SH-SY5Y (cell line): ENCODE results near the gene HIVEP3.

ENCODE experiments used
- GATA2 ChIP-seq: IDR thresholded peaks from 2 replicates; pipeline ENCODE4 v1.6.1; 2011; ENCODE audit warnings: mild to moderate bottlenecking, low read depth, low read length
- GATA3 ChIP-seq: IDR thresholded peaks from 2 replicates; pipeline ENCODE4 v1.6.1; 2011; ENCODE audit warnings: low read depth, mild to moderate bottlenecking, low read length, moderate library complexity

HIVEP3 gene

DNA sequence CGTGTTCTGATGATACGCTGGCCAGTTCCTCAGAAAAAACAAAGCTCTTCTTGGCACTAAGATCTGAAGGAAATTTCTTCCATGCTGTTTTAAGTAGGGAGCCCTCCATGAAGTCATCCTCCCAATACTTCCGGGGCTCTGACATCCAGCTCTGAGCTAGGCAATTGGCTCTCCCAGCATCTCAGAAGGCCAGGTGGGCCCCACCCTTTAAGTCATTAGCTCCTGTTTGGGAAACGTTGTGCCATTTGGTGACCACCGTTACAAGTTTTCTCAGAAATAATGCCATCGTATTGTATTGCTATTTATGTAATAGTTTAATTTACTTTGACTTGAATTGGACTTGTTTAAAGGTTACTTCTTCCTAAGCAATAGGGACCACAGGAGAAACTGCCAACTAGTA is 303.9 kb downstream of the HIVEP3 start:
- TF ChIP-seq GATA3 (no peak), GATA2 (no peak)

GRCh38 chr1:41613689-41614574 is 304.8 kb downstream of the HIVEP3 start:
- TF ChIP-seq GATA2 (peak; percentile 90), GATA3 (peak; percentile 86)

- TF ChIP-seq GATA2 (no peak), GATA3 (no peak)
Observed at GRCh38 chr1:41612953-41613352, 305.8 kb downstream of the HIVEP3 start.

DNA sequence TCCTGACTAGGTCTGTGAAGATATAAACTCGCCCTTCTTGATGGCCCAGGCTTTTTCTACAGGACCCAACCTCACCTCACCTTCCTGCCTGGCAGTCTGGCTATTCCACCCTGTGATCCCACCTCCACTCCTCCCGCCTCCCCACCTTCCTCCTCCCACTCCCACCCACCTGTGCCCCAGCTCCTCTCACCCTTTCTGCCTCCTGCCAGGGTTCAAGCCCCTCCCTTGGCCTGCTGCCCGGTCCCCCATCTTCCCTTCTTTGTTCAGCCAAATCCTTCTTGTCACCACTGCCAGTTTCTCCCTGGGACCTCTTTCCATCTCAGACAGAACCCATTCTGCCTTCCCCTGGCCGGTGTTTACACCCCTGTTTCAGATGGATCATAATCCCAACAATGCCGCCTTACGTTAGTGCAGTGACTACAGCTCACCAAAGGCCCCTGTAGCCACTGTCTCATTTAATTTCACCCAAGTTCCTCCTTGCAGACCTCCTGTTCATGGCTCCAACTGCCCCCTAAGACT is 306.7 kb downstream of the HIVEP3 start:
- TF ChIP-seq GATA3 (no peak), GATA2 (no peak)

GRCh38 chr1:41611068-41611931 is 307.4 kb downstream of the HIVEP3 start:
- no peak for TF ChIP-seq GATA3
- TF ChIP-seq GATA2, result no peak

- TF ChIP-seq GATA3 (no peak), GATA2 (no peak)
Observed at GRCh38 chr1:41610361-41610760, 308.4 kb downstream of the HIVEP3 start.

DNA sequence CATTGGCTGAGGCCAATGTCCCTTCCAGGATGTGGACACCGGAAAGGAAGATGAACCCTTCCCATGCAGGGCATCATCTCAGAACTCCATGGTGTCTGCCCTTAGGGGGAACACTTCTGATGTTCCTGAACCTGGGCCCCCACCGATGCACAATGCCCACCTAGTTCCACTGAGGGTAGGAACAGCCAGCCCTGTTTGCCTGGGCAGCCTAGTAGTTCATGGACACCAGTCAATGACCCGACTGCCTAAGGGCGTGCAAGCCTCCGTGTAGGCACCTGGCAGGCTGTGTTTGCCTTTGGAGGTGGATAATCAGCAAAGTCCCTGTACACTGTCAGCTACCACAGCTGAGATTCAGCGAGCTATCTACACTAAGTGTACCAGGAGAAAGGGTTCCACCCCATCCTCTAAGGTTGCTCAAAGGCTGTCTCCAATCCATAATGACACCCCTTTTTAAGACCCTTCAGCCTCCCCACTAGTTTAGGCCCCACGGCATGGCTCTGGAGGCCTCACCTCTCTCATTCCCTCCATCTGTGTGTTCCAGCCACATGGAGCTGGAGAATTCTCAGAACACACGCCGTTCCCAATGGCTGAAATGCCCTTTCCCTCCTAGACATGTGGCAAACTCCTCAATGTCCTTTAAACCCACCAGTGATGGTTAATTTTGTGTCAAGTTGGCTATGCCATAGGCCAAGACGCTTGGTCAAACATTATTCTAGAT is 309.4 kb downstream of the HIVEP3 start:
- no peak for TF ChIP-seq GATA3
- TF ChIP-seq GATA2, result no peak

- no peak for TF ChIP-seq GATA3
- no peak for TF ChIP-seq GATA2
Observed at GRCh38 chr1:41608211-41608610, 310.5 kb downstream of the HIVEP3 start.

- TF ChIP-seq GATA3 (no peak), GATA2 (no peak)
Observed at GRCh38 chr1:41607808-41608207, 310.9 kb downstream of the HIVEP3 start.

GRCh38 chr1:41599912-41600311 is 318.8 kb downstream of the HIVEP3 start:
- TF ChIP-seq GATA3 (no peak), GATA2 (no peak)

DNA sequence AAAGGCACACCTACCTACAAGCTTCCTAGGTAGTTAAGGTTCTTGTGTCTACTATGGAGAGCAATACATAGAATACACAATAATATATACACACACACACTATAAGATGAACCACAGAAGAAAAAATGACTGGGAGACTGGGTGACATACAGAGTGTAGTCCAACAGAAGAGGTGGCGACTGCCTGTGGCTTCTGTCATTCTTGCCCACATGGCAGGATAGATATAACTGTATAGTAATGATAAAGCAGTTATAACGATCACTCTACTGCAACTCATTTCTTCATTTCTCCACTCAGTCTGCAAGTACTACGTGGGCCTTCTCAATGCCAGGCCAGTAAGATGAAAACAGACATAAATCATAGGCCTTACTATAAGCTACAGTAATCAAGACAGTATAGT is 320.4 kb downstream of the HIVEP3 start:
- TF ChIP-seq GATA2 (no peak), GATA3 (no peak)

- TF ChIP-seq GATA3 (no peak), GATA2 (no peak)
Observed at GRCh38 chr1:41592451-41593125, 326.1 kb downstream of the HIVEP3 start.

DNA sequence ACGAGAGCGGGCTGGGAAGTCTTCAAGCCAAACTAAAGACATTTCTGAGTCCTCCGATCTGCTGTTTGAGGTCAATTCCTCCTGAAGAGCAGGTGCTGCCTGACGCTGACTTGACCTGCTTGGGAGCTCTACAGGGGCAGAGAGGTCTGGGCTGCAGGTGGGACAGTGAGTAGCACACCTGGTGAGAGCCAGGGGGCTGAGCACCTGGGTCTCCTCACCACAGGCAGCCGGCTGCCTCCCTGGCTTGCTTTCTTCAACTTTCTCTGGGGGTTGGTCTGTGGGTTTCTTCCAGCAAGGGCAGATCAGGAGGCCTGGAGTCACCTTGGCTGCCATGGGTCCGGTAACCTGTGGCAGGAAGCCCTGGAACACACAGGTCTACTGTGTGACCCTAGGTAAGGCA is 326.8 kb downstream of the HIVEP3 start:
- TF ChIP-seq GATA2 (no peak), GATA3 (no peak)
